Upper lobe of right lung (tissue), 1 donor: ENCODE data around the gene SRPX2. TPM values are rescaled to one million over a fixed set of nuclear protein-coding genes. Genes with fewer than 3 reads are reported as not detected.

Experiments
- ATAC-seq: fragments of 200-7000 bp; cut with Tn5 transposase; one replicate; pipeline ENCODE4 v1.9.1; 2020; ENCODE audit warnings: mild to moderate bottlenecking, moderate library complexity
- DNase-seq: peaks from one replicate; pipeline ENCODE4 v3.0.0-alpha.2; 2020
- H3K27ac ChIP-seq: fragments of 200-600 bp; one replicate; pipeline ENCODE4 v1.8.0; 2022
- H3K27me3 ChIP-seq: fragments of 200-600 bp; one replicate; pipeline ENCODE4 v1.8.0; 2022; ENCODE audit warnings: mild to moderate bottlenecking
- H3K36me3 ChIP-seq: fragments of 200-600 bp; one replicate; pipeline ENCODE4 v1.8.0; 2022
- H3K4me1 ChIP-seq: fragments of 200-600 bp; one replicate; pipeline ENCODE4 v1.8.0; 2022
- H3K4me3 ChIP-seq: fragments of 200-600 bp; one replicate; pipeline ENCODE4 v1.8.0; 2022; ENCODE audit warnings: mild to moderate bottlenecking
- H3K9me3 ChIP-seq: fragments of 200-600 bp; one replicate; pipeline ENCODE4 v1.8.0; 2022
- intact Hi-C: fragments of 100-400 bp; cut with DNase I; formaldehyde crosslinking; loops from one replicate; pipeline ENCODE4 v1.11.0; 2022
- total RNA-seq: library from RNA; stranded (reverse); fragmentation: NEBNext Ultra II Directional; extraction: Animal tissue kit (Norgen Biotek cat#: 25700); gene quantifications from one replicate; pipeline ENCODE4 v1.2.1, GENCODE V29; 2021
- TF ChIP-seq, protein P1 (sequence below): fragments of 200-600 bp; IDR thresholded peaks from one replicate; pipeline ENCODE4 v1.8.0; 2022; ENCODE audit warnings: antibody characterized with exemption
- donor health status: DM: no; HTN: yes; CAD: no; lungs with severe emphysema.

Gene SRPX2
- total RNA-seq, 1 donor from 2014 or later = 39.1 TPM

DNA sequence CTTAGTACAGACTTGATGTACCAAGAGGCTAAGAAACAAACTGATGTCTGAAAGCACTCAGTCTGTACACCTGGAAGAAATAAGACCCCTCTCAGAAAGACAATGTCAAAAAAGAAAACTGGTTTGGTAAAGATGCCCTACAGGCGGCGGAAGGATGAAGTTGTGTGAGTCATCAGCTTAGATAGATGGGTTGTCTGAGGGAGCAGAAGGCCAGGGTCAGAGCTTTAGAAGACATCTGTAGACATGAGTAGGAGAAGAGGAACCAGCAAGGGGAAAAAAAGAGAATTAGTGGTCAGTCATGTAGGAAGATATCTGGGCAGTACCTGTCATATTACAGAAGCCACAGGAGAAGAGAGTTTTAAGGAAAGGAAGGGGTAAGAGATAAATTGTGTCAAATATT is 8.3 kb downstream of the SRPX2 start:
- ATAC-seq (no peak), DNase-seq (no peak)
- H3K36me3 ChIP-seq = no peaks in the 10 kb centered on the region
- intact Hi-C loops = no loop called here
- no peak overlapping the region for H3K4me3 ChIP-seq
- H3K27me3 ChIP-seq = no peaks in the 10 kb centered on the region
- peaks cover 8% of the 10 kb centered on the region for H3K4me1 ChIP-seq
- no peaks in the 10 kb centered on the region for H3K9me3 ChIP-seq
- H3K27ac ChIP-seq = no peak overlapping the region
- TF ChIP-seq, protein P1, sequence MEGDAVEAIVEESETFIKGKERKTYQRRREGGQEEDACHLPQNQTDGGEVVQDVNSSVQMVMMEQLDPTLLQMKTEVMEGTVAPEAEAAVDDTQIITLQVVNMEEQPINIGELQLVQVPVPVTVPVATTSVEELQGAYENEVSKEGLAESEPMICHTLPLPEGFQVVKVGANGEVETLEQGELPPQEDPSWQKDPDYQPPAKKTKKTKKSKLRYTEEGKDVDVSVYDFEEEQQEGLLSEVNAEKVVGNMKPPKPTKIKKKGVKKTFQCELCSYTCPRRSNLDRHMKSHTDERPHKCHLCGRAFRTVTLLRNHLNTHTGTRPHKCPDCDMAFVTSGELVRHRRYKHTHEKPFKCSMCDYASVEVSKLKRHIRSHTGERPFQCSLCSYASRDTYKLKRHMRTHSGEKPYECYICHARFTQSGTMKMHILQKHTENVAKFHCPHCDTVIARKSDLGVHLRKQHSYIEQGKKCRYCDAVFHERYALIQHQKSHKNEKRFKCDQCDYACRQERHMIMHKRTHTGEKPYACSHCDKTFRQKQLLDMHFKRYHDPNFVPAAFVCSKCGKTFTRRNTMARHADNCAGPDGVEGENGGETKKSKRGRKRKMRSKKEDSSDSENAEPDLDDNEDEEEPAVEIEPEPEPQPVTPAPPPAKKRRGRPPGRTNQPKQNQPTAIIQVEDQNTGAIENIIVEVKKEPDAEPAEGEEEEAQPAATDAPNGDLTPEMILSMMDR = no peak

GRCh38 chrX:100654261-100654660 is 10.3 kb downstream of the SRPX2 start:
- no peak overlapping the region for H3K4me3 ChIP-seq
- H3K9me3 ChIP-seq = no peaks in the 10 kb centered on the region
- intact Hi-C loops = no loop called here
- H3K27me3 ChIP-seq = no peaks in the 10 kb centered on the region
- H3K36me3 ChIP-seq = no peaks in the 10 kb centered on the region
- TF ChIP-seq, protein P1 = no peak
- DNase-seq = no peak
- peaks cover 4% of the 10 kb centered on the region for H3K4me1 ChIP-seq
- ATAC-seq = no peak
- H3K27ac ChIP-seq = no peak overlapping the region

GRCh38 chrX:100658941-100659381 is 15.0 kb downstream of the SRPX2 start:
- Histone ChIP-seq H3K36me3 (no peaks in the 10 kb centered on the region), H3K27me3 (no peaks in the 10 kb centered on the region), H3K9me3 (no peaks in the 10 kb centered on the region), H3K4me1 (no peaks in the 10 kb centered on the region), H3K4me3 (no peak overlapping the region), H3K27ac (no peak overlapping the region)
- TF ChIP-seq, protein P1 = no peak
- intact Hi-C loops = no loop called here
- ATAC-seq (no peak), DNase-seq (no peak)

- ATAC-seq (no peak), DNase-seq (no peak)
- H3K27me3 ChIP-seq = no peaks in the 10 kb centered on the region
- H3K4me3 ChIP-seq = no peak overlapping the region
- TF ChIP-seq, protein P1 = no peak
- no peaks in the 10 kb centered on the region for H3K36me3 ChIP-seq
- no peaks in the 10 kb centered on the region for H3K4me1 ChIP-seq
- no peaks in the 10 kb centered on the region for H3K9me3 ChIP-seq
- intact Hi-C loops = no loop called here
- H3K27ac ChIP-seq = no peak overlapping the region
These were observed 15.6 kb downstream of the SRPX2 start for GRCh38 chrX:100659431-100660137.

- Histone ChIP-seq H3K27me3 (no peaks in the 10 kb centered on the region), H3K36me3 (no peaks in the 10 kb centered on the region), H3K4me1 (no peaks in the 10 kb centered on the region), H3K4me3 (no peak overlapping the region), H3K27ac (no peak overlapping the region), H3K9me3 (no peaks in the 10 kb centered on the region)
- ATAC-seq = no peak
- TF ChIP-seq, protein P1 = no peak
- DNase-seq = no peak
- intact Hi-C loops = no loop called here
These were observed 18.2 kb downstream of the SRPX2 start for GRCh38 chrX:100662170-100662569.
